GM23338 (cell line): ENCODE data around the gene WNT5B. TPM values are rescaled to one million over a fixed set of nuclear protein-coding genes. Genes with fewer than 3 reads are reported as not detected.

Experiments used
- ATAC-seq: fragments of 200-7000 bp; cut with Tn5 transposase; 3 replicates; pipeline ENCODE4 v1.9.1; 2020
- DNase-seq: peaks from one replicate; pipeline ENCODE4 v3.0.0-alpha.2; 2015; ENCODE audit warnings: low spot score
- H2AFZ ChIP-seq: fragments of 200-600 bp; sonication (generic); 2 replicates; pipeline ENCODE4 v1.8.0; 2016; ENCODE audit warnings: antibody characterized with exemption, mild to moderate bottlenecking, moderate library complexity
- H3F3A ChIP-seq: fragments of 200-600 bp; sonication (generic); replicated peaks from 2 replicates; pipeline ENCODE4 v1.8.0; 2017; ENCODE audit warnings: antibody characterized with exemption, mixed run types, low read depth
- H3K27ac ChIP-seq: fragments of 200-600 bp; sonication (generic); 2 replicates; pipeline ENCODE4 v1.6.1; 2016; ENCODE audit warnings: low read depth
- H3K27me3 ChIP-seq: fragments of 200-600 bp; sonication (generic); 2 replicates; pipeline ENCODE4 v1.8.0; 2016; ENCODE audit warnings: mild to moderate bottlenecking, mixed run types, moderate library complexity; ENCODE audit not compliant: insufficient read depth
- H3K36me3 ChIP-seq: fragments of 200-600 bp; sonication (generic); 2 replicates; pipeline ENCODE4 v1.8.0; 2016; ENCODE audit warnings: mild to moderate bottlenecking; ENCODE audit not compliant: insufficient read depth
- H3K4me1 ChIP-seq: fragments of 200-600 bp; sonication (generic); 2 replicates; pipeline ENCODE4 v1.8.0; 2016; ENCODE audit warnings: mild to moderate bottlenecking, moderate library complexity; ENCODE audit not compliant: insufficient read depth
- H3K4me2 ChIP-seq: fragments of 200-600 bp; sonication (generic); 2 replicates; pipeline ENCODE4 v1.7.1; 2017; ENCODE audit warnings: mixed run types
- H3K4me3 ChIP-seq: fragments of 200-600 bp; sonication (generic); 2 replicates; pipeline ENCODE4 v1.6.1; 2016; ENCODE audit warnings: mixed run types
- H3K79me2 ChIP-seq: fragments of 200-600 bp; sonication (generic); replicated peaks from 2 replicates; pipeline ENCODE4 v1.8.0; 2017; ENCODE audit warnings: mild to moderate bottlenecking; ENCODE audit not compliant: insufficient read depth
- H3K9me2 ChIP-seq: fragments of 200-600 bp; sonication (generic); 2 replicates; pipeline ENCODE4 v1.8.0; 2017; ENCODE audit not compliant: insufficient read depth
- H4K20me1 ChIP-seq: fragments of 200-600 bp; sonication (generic); replicated peaks from 2 replicates; pipeline ENCODE4 v1.8.0; 2017; ENCODE audit warnings: mild to moderate bottlenecking; ENCODE audit not compliant: insufficient read depth
- H3K27ac Mint-ChIP-seq: 2 replicates; pipeline ENCODE4 v1.8.0; 2020; ENCODE audit warnings: inconsistent platforms, mild to moderate bottlenecking, moderate library complexity, mixed read lengths
- H3K27me3 Mint-ChIP-seq: 3 replicates; pipeline ENCODE4 v1.8.0; 2022; ENCODE audit warnings: low read depth, mild to moderate bottlenecking, moderate library complexity, mixed read lengths, inconsistent platforms; ENCODE audit not compliant: insufficient read depth, poor library complexity
- H3K36me3 Mint-ChIP-seq: 3 replicates; pipeline ENCODE4 v1.8.0; 2021; ENCODE audit warnings: low read depth, mild to moderate bottlenecking, inconsistent platforms, moderate library complexity, mixed read lengths
- H3K4me1 Mint-ChIP-seq: 3 replicates; pipeline ENCODE4 v1.8.0; 2020; ENCODE audit warnings: mild to moderate bottlenecking, inconsistent platforms, mixed read lengths
- H3K4me3 Mint-ChIP-seq: 3 replicates; pipeline ENCODE4 v1.8.0; 2021; ENCODE audit warnings: moderate library complexity, mild to moderate bottlenecking, inconsistent platforms, mixed read lengths
- H3K9me3 Mint-ChIP-seq: 3 replicates; pipeline ENCODE4 v1.8.0; 2020; ENCODE audit warnings: moderate library complexity, mild to moderate bottlenecking, inconsistent platforms, mixed read lengths
- CREB1 ChIP-seq: fragments of 250-450 bp; sonication (Bioruptor Pico); IDR thresholded peaks from 2 replicates; pipeline ENCODE4 v1.5.0; 2020; ENCODE audit warnings: low read depth, mild to moderate bottlenecking, moderate library complexity
- CTCF ChIP-seq, 2 experiments: fragments of 200-600 bp in 1 of 2; sonication (generic) in 1 of 2; conservative IDR thresholded peaks; 2 replicates each; pipeline versions ENCODE4 v1.5.1 to v1.6.1; 2016 to 2017; ENCODE audit warnings: antibody characterized with exemption in 2 of 2, low read depth in 2 of 2, mild to moderate bottlenecking in 2 of 2, moderate library complexity in 1 of 2
- JUNB ChIP-seq: IDR thresholded peaks from one replicate; pipeline ENCODE4 v1.6.1; 2016; ENCODE audit warnings: antibody characterized with exemption; ENCODE audit not compliant: unreplicated experiment
- polyA plus RNA-seq: library from polyadenylated mRNA; unstranded; fragments of >200 nt; fragmentation: Nextera tagmentation; extraction: Ambion mirVana; gene quantifications from 2 replicates; pipeline ENCODE4 v1.2.1, GENCODE V29; 2016
- total RNA-seq: library from RNA; depleted of rRNA; stranded (reverse); fragments of >200 nt; shearing (Covaris generic); gene quantifications from 2 replicates; pipeline ENCODE4 v1.2.3, GENCODE V29; 2014
- TF ChIP-seq, protein P1 (sequence below): IDR thresholded peaks from 2 replicates; pipeline ENCODE4 v1.6.1; 2016; ENCODE audit warnings: antibody characterized with exemption

Gene WNT5B
- total and polyA plus RNA-seq, 2 experiments from 2014 or later: 1.4 to 2.7 TPM

- peaks cover 44% of the 10 kb centered on the region for H3K27me3 Mint-ChIP-seq
Observed at GRCh38 chr12:1583421-1584078, 45.5 kb upstream of the WNT5B start.

GRCh38 chr12:1584326-1584725 is 44.7 kb upstream of the WNT5B start:
- Histone ChIP-seq H3K79me2 (no peaks in the 10 kb centered on the region; the same call in 1 of the 2 replicates), H3K36me3 (no peaks in the 10 kb centered on the region), H3K4me3 (no peak overlapping the region), H3K27me3 (peaks cover 64% of the 10 kb centered on the region), H3K27ac (no peak overlapping the region), H4K20me1 (peaks cover 4% of the 10 kb centered on the region), H3K4me2 (no peak overlapping the region), H3F3A (no peaks in the 10 kb centered on the region), H3K9me2 (no peaks in the 10 kb centered on the region), H3K4me1 (peaks cover 21% of the 10 kb centered on the region), H2AFZ (no peak overlapping the region)
- ATAC-seq (no peak), DNase-seq (no peak)
- Mint-ChIP-seq H3K4me1 (peaks cover 28% of the 10 kb centered on the region), H3K4me3 (no peak overlapping the region), H3K9me3 (no peaks in the 10 kb centered on the region; the same call in 2 of the 3 replicates), H3K27me3 (peaks cover 51% of the 10 kb centered on the region), H3K36me3 (no peaks in the 10 kb centered on the region), H3K27ac (no peak overlapping the region)
- TF ChIP-seq JUNB (no peak), CREB1 (no peak), CTCF (conservative IDR thresholded peaks at IDR 0.05; ENCODE audit: low read depth in 2 of 2) (no peak)

More at GRCh38 chr12:1583421-1584078, 45.5 kb upstream of the WNT5B start:
- Mint-ChIP-seq H3K4me3 (no peak overlapping the region), H3K4me1 (peaks cover 20% of the 10 kb centered on the region), H3K9me3 (no peaks in the 10 kb centered on the region; the same call in 2 of the 3 replicates), H3K27ac (no peak overlapping the region), H3K36me3 (no peaks in the 10 kb centered on the region)
- H3K79me2 ChIP-seq: no peaks in the 10 kb centered on the region
- peaks cover 57% of the 10 kb centered on the region for H3K27me3 ChIP-seq
- peak; percentile 97 to 99 for TF ChIP-seq CTCF (conservative IDR thresholded peaks at IDR 0.05; ENCODE audit: low read depth in 2 of 2)
- TF ChIP-seq, protein P1, sequence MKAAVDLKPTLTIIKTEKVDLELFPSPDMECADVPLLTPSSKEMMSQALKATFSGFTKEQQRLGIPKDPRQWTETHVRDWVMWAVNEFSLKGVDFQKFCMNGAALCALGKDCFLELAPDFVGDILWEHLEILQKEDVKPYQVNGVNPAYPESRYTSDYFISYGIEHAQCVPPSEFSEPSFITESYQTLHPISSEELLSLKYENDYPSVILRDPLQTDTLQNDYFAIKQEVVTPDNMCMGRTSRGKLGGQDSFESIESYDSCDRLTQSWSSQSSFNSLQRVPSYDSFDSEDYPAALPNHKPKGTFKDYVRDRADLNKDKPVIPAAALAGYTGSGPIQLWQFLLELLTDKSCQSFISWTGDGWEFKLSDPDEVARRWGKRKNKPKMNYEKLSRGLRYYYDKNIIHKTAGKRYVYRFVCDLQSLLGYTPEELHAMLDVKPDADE: no peak
- H3K27ac ChIP-seq: no peak overlapping the region
- H3K4me2 ChIP-seq: no peak overlapping the region
- ATAC-seq (peak; percentile 64), DNase-seq (peak; percentile 91)
- H3K4me3 ChIP-seq: no peak overlapping the region
- no peak overlapping the region for H2AFZ ChIP-seq
- no peaks in the 10 kb centered on the region for H3K36me3 ChIP-seq
- H3F3A ChIP-seq: no peaks in the 10 kb centered on the region
- H4K20me1 ChIP-seq: peaks cover under 1% of the 10 kb centered on the region
- peaks cover 15% of the 10 kb centered on the region for H3K4me1 ChIP-seq
- no peaks in the 10 kb centered on the region for H3K9me2 ChIP-seq
